ENCODE data around the gene NME7. TPM values are rescaled to one million over a fixed set of nuclear protein-coding genes. Genes with fewer than 3 reads are reported as not detected.

NME7 gene
- total RNA-seq, 1 donor from 2014 or later: 40.9 TPM

Other genes starting within 250 kb of the NME7 start
- gene BLZF1, start 398 bp upstream of the NME7 start, total RNA-seq: 37.3 TPM
- gene CCDC181, start 59.7 kb upstream of the NME7 start, total RNA-seq: 6.4 TPM
- gene SLC19A2, start 118.1 kb upstream of the NME7 start, total RNA-seq: 31.5 TPM
- gene F5, start 218.7 kb upstream of the NME7 start, total RNA-seq: under 0.01 TPM

Data from occipital lobe (tissue), 1 donor.